Lung (tissue), 12 donors: ENCODE results near the gene DDX10. TPM values are rescaled to one million over a fixed set of nuclear protein-coding genes. Genes with fewer than 3 reads are reported as not detected.

Experiments
- ATAC-seq: fragments of 200-7000 bp; cut with Tn5 transposase; one replicate; pipeline ENCODE4 v1.9.1; 2020; ENCODE audit warnings: moderate number of reproducible peaks; ENCODE audit not compliant: insufficient read depth, low FRiP score
- DNase-seq, 3 donors: peaks; one replicate each; pipeline ENCODE4 v3.0.0-alpha.2; 2013 to 2017
- H3K27ac ChIP-seq, 2 donors: one replicate each; pipeline ENCODE4 v1.5.1; 2013; ENCODE audit warnings: mild to moderate bottlenecking in 2 of 2, moderate library complexity in 2 of 2, control low read depth in 1 of 2, inconsistent platforms in 1 of 2, low read depth in 1 of 2, low read length in 1 of 2
- H3K27me3 ChIP-seq, 3 donors: one replicate each; pipeline ENCODE4 v1.5.1; 2013; ENCODE audit warnings: low read length in 2 of 3; ENCODE audit not compliant: control insufficient read depth in 3 of 3, insufficient read depth in 3 of 3
- H3K36me3 ChIP-seq, 4 donors: one replicate each; pipeline ENCODE4 v1.5.1; 2013; ENCODE audit warnings: low read length in 4 of 4, mild to moderate bottlenecking in 1 of 4, moderate library complexity in 1 of 4; ENCODE audit not compliant: control insufficient read depth in 4 of 4, insufficient read depth in 4 of 4
- H3K4me1 ChIP-seq, 5 donors: one replicate each; pipeline ENCODE4 v1.5.1; 2013; ENCODE audit warnings: low read length in 5 of 5, mild to moderate bottlenecking in 2 of 5, moderate library complexity in 1 of 5; ENCODE audit not compliant: control insufficient read depth in 5 of 5, insufficient read depth in 5 of 5
- H3K4me3 ChIP-seq: one replicate; pipeline ENCODE4 v1.5.1; 2013; ENCODE audit warnings: mild to moderate bottlenecking, control low read depth, moderate library complexity
- H3K9ac ChIP-seq, 2 donors: one replicate each; pipeline ENCODE4 v1.5.1; 2013; ENCODE audit warnings: low read length in 2 of 2, control low read depth in 1 of 2; ENCODE audit not compliant: insufficient read depth in 1 of 2
- H3K9me3 ChIP-seq, 4 donors: one replicate each; pipeline ENCODE4 v1.5.1; 2013; ENCODE audit warnings: low read length in 3 of 4, mild to moderate bottlenecking in 1 of 4, moderate library complexity in 1 of 4; ENCODE audit not compliant: control insufficient read depth in 4 of 4, insufficient read depth in 3 of 4
- WGBS, 2 donors: extraction: QIAGEN DNeasy Blood & Tissue Kit; methylation state at CpG; one replicate each; pipeline ENCODE4 v1.1.7; 2013; 5-methylcytosine and 5-hydroxymethylcytosine counted together
- polyA plus RNA-seq, 2 donors: library from polyadenylated mRNA; stranded (reverse); fragments of 200-250 nt; gene quantifications; one replicate each; pipeline ENCODE4 v1.2.1, GENCODE V29; 2013
- total RNA-seq, 2 donors: library from RNA; depleted of rRNA in 1 of 2; stranded (reverse); fragments of >200 nt in 1 of 2; gene quantifications; one replicate each; pipeline ENCODE4 v1.2.1, GENCODE V29; 2014 to 2021
- TF ChIP-seq, protein P1 (sequence below): IDR thresholded peaks from 2 replicates; pipeline ENCODE4 v1.5.1; 2012; ENCODE audit warnings: mild to moderate bottlenecking; ENCODE audit errors: control extremely low read depth, extremely low read depth
- donor health status: control.
- donor health status: control.
- donor health status: Bipolar disorder and iron deficiency.
- donor health status: healthy.
- donor health status: DM: yes; HTN: yes; CAD: no.

DDX10 gene
- total and polyA plus RNA-seq, 4 donors = 13.9 to 30.5 (median 18.8) TPM

DNA sequence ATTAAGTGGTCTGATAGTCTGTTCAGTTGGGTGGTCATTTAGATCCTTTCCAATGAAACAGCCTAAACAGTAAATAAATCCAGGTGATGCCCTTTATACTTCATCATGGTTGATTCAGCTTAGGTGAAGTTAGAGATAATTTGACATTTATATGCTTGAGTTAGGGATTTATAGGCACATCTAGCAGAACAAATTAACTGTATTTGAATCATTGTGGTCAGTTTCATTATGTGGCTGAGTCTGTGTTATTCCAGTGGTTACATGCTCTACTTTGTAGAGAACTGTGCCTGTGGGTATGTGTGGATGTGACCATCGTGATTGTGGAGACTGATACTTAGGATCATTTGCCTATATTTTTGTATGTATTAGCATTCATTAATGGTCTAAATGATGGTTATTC, 194.6 kb downstream of the DDX10 start:
- no peak overlapping the region for H3K9ac ChIP-seq
- no peak overlapping the region for H3K4me3 ChIP-seq
- ATAC-seq (no peak), DNase-seq (no peak)
- no peak overlapping the region for H3K27ac ChIP-seq
- peaks cover 0 to 4% (median 0%) of the 10 kb centered on the region in 5 donors for H3K4me1 ChIP-seq
- no peaks in the 10 kb centered on the region for H3K36me3 ChIP-seq
- 92 to 97% methylated on average over 1 of the region's 1 CpG for WGBS, 2 donors
- H3K9me3 ChIP-seq = no peaks in the 10 kb centered on the region
- H3K27me3 ChIP-seq = no peaks in the 10 kb centered on the region
- TF ChIP-seq, protein P1, sequence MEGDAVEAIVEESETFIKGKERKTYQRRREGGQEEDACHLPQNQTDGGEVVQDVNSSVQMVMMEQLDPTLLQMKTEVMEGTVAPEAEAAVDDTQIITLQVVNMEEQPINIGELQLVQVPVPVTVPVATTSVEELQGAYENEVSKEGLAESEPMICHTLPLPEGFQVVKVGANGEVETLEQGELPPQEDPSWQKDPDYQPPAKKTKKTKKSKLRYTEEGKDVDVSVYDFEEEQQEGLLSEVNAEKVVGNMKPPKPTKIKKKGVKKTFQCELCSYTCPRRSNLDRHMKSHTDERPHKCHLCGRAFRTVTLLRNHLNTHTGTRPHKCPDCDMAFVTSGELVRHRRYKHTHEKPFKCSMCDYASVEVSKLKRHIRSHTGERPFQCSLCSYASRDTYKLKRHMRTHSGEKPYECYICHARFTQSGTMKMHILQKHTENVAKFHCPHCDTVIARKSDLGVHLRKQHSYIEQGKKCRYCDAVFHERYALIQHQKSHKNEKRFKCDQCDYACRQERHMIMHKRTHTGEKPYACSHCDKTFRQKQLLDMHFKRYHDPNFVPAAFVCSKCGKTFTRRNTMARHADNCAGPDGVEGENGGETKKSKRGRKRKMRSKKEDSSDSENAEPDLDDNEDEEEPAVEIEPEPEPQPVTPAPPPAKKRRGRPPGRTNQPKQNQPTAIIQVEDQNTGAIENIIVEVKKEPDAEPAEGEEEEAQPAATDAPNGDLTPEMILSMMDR = no peak

DNA sequence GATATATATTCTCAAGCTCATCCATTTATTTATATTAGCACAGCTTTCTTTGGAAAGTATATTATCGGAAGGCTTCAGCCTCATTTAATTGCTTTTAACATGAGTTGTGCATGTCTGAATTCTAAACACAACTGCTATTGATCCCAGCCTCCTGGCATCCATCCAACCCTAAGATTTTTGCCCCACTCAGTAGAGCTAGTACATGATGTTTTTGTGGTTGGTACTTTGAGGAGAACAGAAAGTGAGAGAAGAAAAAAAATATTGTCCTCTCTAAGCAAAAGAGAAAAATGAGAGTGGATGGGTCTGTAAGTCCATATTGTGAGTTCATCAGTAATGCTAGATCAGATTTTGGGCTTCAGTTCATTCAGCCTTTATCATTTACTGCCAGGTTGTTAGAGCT, 198.7 kb downstream of the DDX10 start:
- no peaks in the 10 kb centered on the region for H3K9me3 ChIP-seq
- no peak overlapping the region for H3K4me3 ChIP-seq
- H3K4me1 ChIP-seq = no peaks in the 10 kb centered on the region
- WGBS, 2 donors = 95 to 100% methylated on average over 1 of the region's 1 CpG
- ATAC-seq (no peak), DNase-seq (no peak)
- no peak overlapping the region for H3K27ac ChIP-seq
- no peak overlapping the region for H3K9ac ChIP-seq
- no peaks in the 10 kb centered on the region for H3K27me3 ChIP-seq
- TF ChIP-seq, protein P1 = no peak
- no peaks in the 10 kb centered on the region for H3K36me3 ChIP-seq

DNA sequence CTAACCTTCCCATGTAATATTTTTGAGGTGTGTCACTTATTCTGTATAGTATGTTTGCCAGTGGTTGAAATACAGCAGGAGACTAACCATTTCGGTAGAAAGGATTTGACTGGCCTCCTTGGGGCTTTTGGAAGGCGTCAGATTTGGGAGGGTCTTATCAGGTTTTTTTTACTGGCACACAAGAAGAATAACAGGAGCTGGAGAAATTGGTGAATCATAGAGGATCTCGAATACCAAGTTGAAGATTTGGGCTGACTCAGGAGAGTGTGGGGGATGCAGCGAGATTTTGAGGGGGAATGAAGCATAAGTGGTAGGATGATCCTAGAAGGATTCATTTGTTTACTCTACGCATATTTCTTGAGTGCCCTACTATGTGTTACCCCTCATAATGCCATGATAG, 200.5 kb downstream of the DDX10 start:
- no peak for ATAC-seq

More for the DNA sequence above, 200.5 kb downstream of the DDX10 start:
- H3K9ac ChIP-seq = no peak overlapping the region
- TF ChIP-seq, protein P1 = no peak
- no peaks in the 10 kb centered on the region for H3K27me3 ChIP-seq
- H3K9me3 ChIP-seq = no peaks in the 10 kb centered on the region
- WGBS, 2 donors = 97 to 98% methylated on average over 5 of the region's 5 CpGs
- no peak for DNase-seq
- peaks cover 0 to 3% (median 0%) of the 10 kb centered on the region in 5 donors for H3K4me1 ChIP-seq
- H3K36me3 ChIP-seq = no peaks in the 10 kb centered on the region
- no peak overlapping the region for H3K4me3 ChIP-seq
- H3K27ac ChIP-seq = no peak overlapping the region
